ENCODE measurements around the gene CASQ1.

DNA sequence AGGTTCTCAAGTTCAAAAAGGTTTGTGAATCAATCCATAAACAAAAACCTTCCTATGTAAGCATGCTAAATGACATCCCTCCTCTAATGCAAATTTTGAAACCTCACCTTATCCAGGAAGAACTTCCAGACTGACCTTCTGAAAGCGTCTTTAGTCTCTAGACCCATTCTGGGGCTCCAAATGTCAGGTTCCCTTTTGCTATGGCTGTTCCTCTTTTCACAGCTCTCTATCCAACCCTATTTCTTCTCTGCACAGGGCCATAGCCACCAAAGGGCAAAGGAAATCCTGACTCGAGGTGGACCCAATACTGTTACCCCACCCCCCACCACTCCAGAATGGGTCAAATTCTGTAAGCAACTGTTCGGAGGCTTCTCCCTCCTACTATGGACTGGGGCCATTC is 35.6 kb upstream of the CASQ1 start:
- TF ChIP-seq, protein P1, sequence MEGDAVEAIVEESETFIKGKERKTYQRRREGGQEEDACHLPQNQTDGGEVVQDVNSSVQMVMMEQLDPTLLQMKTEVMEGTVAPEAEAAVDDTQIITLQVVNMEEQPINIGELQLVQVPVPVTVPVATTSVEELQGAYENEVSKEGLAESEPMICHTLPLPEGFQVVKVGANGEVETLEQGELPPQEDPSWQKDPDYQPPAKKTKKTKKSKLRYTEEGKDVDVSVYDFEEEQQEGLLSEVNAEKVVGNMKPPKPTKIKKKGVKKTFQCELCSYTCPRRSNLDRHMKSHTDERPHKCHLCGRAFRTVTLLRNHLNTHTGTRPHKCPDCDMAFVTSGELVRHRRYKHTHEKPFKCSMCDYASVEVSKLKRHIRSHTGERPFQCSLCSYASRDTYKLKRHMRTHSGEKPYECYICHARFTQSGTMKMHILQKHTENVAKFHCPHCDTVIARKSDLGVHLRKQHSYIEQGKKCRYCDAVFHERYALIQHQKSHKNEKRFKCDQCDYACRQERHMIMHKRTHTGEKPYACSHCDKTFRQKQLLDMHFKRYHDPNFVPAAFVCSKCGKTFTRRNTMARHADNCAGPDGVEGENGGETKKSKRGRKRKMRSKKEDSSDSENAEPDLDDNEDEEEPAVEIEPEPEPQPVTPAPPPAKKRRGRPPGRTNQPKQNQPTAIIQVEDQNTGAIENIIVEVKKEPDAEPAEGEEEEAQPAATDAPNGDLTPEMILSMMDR (IDR thresholded peaks at IDR 0.05) = no peak
- TF ChIP-seq POLR2A (IDR thresholded peaks at IDR 0.05) = no peak

Data from right lobe of liver (tissue), 4 donors.